ENCODE results near the gene NXNL1.

The NXNL1 gene

DNA sequence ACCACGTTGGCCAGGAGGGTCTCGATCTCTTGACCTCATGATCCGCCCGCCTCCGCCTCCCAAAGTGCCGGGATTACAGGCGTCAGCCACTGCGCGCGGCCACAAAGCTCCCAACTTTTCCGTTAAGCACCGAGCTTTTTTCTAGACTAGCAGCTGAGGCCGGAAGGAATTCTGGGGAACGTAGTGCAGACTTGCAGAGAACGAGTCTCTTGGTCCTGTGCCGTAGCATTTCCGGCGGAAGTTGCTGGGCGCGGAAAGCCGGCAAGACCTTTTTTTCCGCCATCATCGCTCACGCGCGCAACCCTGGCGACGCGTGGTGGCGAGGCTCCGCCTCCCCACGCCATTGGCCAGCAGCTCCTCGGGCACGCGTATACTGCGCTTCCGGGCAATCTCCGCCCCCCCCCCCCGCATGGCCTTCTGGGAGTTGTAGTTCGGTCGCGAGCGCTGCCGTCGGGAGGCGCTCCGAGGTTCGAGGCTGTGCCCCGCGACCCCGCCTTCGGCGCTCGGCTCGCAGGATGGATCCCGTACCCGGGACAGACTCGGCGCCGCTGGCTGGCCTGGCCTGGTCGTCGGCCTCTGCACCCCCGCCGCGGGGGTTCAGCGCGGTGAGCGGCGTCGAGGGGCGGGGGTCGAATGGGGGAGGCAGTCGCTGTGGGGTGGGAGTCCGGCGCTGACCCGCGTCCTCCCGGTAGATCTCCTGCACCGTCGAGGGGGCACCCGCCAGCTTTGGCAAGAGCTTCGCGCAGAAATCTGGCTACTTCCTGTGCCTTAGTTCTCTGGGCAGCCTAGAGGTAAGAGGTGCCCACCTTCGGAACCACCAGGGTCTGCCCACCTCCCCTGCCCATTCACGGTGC, 40.9 kb downstream of the NXNL1 start, which contains the start of gene MVB12A:
Gene MVB12A (plus strand): TSS at position 427 of the 854 bp plus-strand sequence. CDS start 89 bp downstream, at position 516.
- peaks cover 0 to 7% of the 10 kb centered on the region in 2 donors for H3K36me3 ChIP-seq (ENCODE audit: control insufficient read depth in 1 of 2, insufficient read depth in 2 of 2, low read length in 2 of 2)
- H3K4me3 ChIP-seq (ENCODE audit: low read depth in 1 of 2, low read length in 2 of 2): peak within 1 kb of the TSS; percentile 89 to 91
- no peaks in the 10 kb centered on the region for H3K9me3 ChIP-seq (ENCODE audit: control insufficient read depth in 1 of 2, low read length in 2 of 2)
- no peaks in the 10 kb centered on the region for H3K27me3 ChIP-seq (ENCODE audit: control insufficient read depth in 1 of 2, insufficient read depth in 2 of 2, low read length in 2 of 2)
- peak within 1 kb of the TSS; percentile 69 to 77 for H3K9ac ChIP-seq (ENCODE audit: low read depth in 1 of 2, low read length in 2 of 2)
- peaks cover 12 to 13% of the 10 kb centered on the region in 2 donors for H3K4me1 ChIP-seq (ENCODE audit: control insufficient read depth in 1 of 2, insufficient read depth in 2 of 2, low read length in 2 of 2)
- peak within 1 kb of the TSS; percentile 34 for H3K27ac ChIP-seq (ENCODE audit: low read depth, low read length)

DNA sequence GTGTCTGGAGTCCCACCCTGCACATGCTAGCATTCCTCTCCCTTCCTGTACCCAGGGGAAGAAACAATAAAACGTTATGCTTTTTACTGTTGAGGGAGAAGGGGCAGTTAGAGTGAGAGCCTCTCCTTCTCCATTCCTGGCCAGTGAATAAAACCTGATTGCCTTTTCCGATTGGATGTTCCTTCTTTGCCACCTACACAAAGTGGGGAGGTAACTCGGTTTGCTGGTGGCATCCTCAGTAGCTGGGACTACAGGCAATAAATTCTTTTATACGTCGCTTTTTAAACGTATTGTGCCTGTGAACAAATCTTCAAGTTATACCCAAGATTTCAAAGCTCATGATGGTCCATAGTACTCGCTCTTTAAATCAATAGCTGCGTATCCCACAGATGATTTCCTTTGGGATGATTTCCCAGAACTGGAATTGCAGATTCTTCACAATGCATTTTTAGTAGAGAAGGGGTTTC, 41.5 kb downstream of the NXNL1 start:
- Histone ChIP-seq H3K27ac (ENCODE audit: low read depth, low read length) (peak overlapping the region; percentile 34), H3K36me3 (ENCODE audit: control insufficient read depth in 1 of 2, insufficient read depth in 2 of 2, low read length in 2 of 2) (peaks cover 0 to 10% of the 10 kb centered on the region in 2 donors), H3K9ac (ENCODE audit: low read depth in 1 of 2, low read length in 2 of 2) (peak overlapping the region; percentile 41 to 63), H3K27me3 (ENCODE audit: control insufficient read depth in 1 of 2, insufficient read depth in 2 of 2, low read length in 2 of 2) (no peaks in the 10 kb centered on the region), H3K9me3 (ENCODE audit: control insufficient read depth in 1 of 2, low read length in 2 of 2) (no peaks in the 10 kb centered on the region), H3K4me3 (ENCODE audit: low read depth in 1 of 2, low read length in 2 of 2) (peak overlapping the region; percentile 69 to 78), H3K4me1 (ENCODE audit: control insufficient read depth in 1 of 2, insufficient read depth in 2 of 2, low read length in 2 of 2) (peaks cover 12 to 13% of the 10 kb centered on the region in 2 donors)

DNA sequence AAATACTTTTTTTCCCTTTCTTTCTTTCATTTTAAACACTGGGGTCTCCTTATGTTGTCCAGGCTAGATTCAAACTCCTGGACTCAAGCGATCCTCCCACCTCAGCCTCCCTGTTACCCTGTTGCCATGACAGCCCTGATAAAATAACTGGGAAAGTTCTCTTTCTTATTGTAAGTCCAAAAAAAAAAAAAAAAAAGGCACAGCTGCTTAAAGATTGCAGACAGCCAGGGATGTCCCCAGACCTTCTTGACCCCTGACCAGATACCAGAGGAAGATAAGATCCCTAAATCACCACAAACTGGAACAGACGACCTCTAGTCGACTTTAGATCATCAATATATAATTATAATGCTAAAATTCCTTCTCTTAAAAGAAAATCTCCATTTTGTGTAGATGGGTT, 42.0 kb downstream of the NXNL1 start:
- Histone ChIP-seq H3K9ac (ENCODE audit: low read depth in 1 of 2, low read length in 2 of 2) (no peak overlapping the region), H3K27ac (ENCODE audit: low read depth, low read length) (no peak overlapping the region), H3K27me3 (ENCODE audit: control insufficient read depth in 1 of 2, insufficient read depth in 2 of 2, low read length in 2 of 2) (no peaks in the 10 kb centered on the region), H3K36me3 (ENCODE audit: control insufficient read depth in 1 of 2, insufficient read depth in 2 of 2, low read length in 2 of 2) (peaks cover 0 to 11% of the 10 kb centered on the region in 2 donors), H3K4me3 (ENCODE audit: low read depth in 1 of 2, low read length in 2 of 2) (peak overlapping the region; percentile 69 to 78), H3K4me1 (ENCODE audit: control insufficient read depth in 1 of 2, insufficient read depth in 2 of 2, low read length in 2 of 2) (peaks cover 12 to 13% of the 10 kb centered on the region in 2 donors), H3K9me3 (ENCODE audit: control insufficient read depth in 1 of 2, low read length in 2 of 2) (no peaks in the 10 kb centered on the region)

DNA sequence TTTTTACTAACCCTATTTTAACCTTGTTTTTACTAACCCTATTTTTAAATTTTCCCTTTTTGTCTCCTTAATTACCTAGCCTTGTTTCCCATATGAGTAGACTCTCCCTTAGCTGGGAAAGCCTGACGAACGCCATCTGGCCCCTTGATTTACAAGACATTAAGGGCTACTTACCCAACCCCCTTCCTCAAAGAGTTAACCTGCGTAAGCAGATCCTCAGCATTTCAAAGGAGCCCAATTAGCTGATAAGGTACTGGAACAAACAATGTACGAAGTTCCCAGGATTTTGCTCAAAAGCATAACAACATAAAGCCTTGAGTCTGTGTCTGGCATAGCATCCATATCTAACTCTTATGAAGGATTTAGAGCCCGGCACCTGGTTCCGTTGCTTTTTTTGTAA, 45.6 kb downstream of the NXNL1 start:
- H3K27ac ChIP-seq (ENCODE audit: low read depth, low read length): no peak overlapping the region
- peaks cover 6% of the 10 kb centered on the region in 2 donors for H3K4me1 ChIP-seq (ENCODE audit: control insufficient read depth in 1 of 2, insufficient read depth in 2 of 2, low read length in 2 of 2)
- no peak overlapping the region for H3K4me3 ChIP-seq (ENCODE audit: low read depth in 1 of 2, low read length in 2 of 2)
- no peak overlapping the region for H3K9ac ChIP-seq (ENCODE audit: low read depth in 1 of 2, low read length in 2 of 2)
- H3K9me3 ChIP-seq (ENCODE audit: control insufficient read depth in 1 of 2, low read length in 2 of 2): no peaks in the 10 kb centered on the region
- no peaks in the 10 kb centered on the region for H3K27me3 ChIP-seq (ENCODE audit: control insufficient read depth in 1 of 2, insufficient read depth in 2 of 2, low read length in 2 of 2)
- H3K36me3 ChIP-seq (ENCODE audit: control insufficient read depth in 1 of 2, insufficient read depth in 2 of 2, low read length in 2 of 2): peaks cover 0 to 20% of the 10 kb centered on the region in 2 donors

DNA sequence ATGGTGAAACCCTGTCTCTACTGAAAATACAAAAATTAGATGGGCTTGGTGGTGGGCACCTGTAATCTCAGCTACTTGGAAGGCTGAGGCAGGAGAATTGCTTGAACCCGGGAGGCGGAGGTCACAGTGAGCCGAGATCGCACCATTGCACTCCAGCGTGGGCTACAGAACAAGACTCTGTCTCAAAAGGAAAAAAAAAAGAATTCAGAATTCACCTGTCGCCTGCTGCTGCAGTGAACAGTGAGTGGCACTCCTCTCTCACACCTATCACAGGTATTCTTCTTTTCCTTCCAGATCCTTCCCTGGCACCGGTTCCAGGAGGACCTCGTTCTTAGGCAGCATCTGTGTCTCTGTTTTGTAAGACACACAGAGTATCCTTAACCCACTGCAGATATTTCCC, 46.6 kb downstream of the NXNL1 start:
- H3K4me1 ChIP-seq (ENCODE audit: control insufficient read depth in 1 of 2, insufficient read depth in 2 of 2, low read length in 2 of 2): peaks cover 3 to 4% of the 10 kb centered on the region in 2 donors
- no peak overlapping the region for H3K9ac ChIP-seq (ENCODE audit: low read depth in 1 of 2, low read length in 2 of 2)
- no peak overlapping the region for H3K4me3 ChIP-seq (ENCODE audit: low read depth in 1 of 2, low read length in 2 of 2)
- no peaks in the 10 kb centered on the region for H3K9me3 ChIP-seq (ENCODE audit: control insufficient read depth in 1 of 2, low read length in 2 of 2)
- no peaks in the 10 kb centered on the region for H3K27me3 ChIP-seq (ENCODE audit: control insufficient read depth in 1 of 2, insufficient read depth in 2 of 2, low read length in 2 of 2)
- H3K36me3 ChIP-seq (ENCODE audit: control insufficient read depth in 1 of 2, insufficient read depth in 2 of 2, low read length in 2 of 2): peaks cover 0 to 20% of the 10 kb centered on the region in 2 donors
- no peak overlapping the region for H3K27ac ChIP-seq (ENCODE audit: low read depth, low read length)

DNA sequence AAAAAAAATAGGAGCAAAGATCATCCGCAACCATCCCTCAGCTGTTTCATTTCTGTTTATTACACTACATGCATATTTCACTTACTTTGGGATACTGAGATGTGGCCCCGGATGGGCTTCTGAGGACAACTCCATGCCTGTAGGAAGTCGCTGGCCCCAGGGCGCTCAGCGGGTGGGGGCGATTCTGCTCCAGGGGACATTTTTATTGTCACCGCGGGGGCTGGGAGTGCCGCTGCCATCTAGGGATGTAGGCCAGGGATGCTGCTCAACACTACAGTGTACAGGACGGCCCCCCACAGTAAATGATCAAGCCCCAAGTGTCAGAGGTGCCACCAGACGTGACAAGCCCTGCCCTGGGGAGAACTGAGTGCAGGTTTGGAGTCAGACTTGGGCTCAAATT, 48.9 kb downstream of the NXNL1 start:
- H3K9ac ChIP-seq (ENCODE audit: low read depth in 1 of 2, low read length in 2 of 2): no peak overlapping the region
- no peak overlapping the region for H3K27ac ChIP-seq (ENCODE audit: low read depth, low read length)

DNA sequence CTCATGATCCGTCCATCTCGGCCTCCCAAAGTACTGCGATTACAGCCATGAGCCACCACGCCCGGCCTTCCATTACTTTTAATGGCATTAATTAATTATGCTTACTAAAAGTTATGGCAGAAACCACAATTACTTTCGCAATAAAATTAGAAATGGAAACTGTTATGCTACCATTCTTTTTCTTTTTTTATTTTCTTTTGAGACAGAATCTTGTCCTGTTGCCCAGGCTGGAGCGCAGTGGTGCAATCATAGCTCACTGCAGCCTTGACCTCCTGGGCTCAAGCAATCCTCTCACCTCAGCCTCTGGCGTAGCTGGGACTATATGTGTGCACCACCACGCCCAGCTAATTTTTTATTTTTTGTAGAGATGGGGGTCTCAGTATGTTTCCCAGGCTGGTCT, 50.7 kb downstream of the NXNL1 start:
- Histone ChIP-seq H3K27ac (ENCODE audit: low read depth, low read length) (no peak overlapping the region), H3K9me3 (ENCODE audit: control insufficient read depth in 1 of 2, low read length in 2 of 2) (no peaks in the 10 kb centered on the region), H3K36me3 (ENCODE audit: control insufficient read depth in 1 of 2, insufficient read depth in 2 of 2, low read length in 2 of 2) (peaks cover 0 to 20% of the 10 kb centered on the region in 2 donors), H3K4me1 (ENCODE audit: control insufficient read depth in 1 of 2, insufficient read depth in 2 of 2, low read length in 2 of 2) (peaks cover 20 to 21% of the 10 kb centered on the region in 2 donors), H3K27me3 (ENCODE audit: control insufficient read depth in 1 of 2, insufficient read depth in 2 of 2, low read length in 2 of 2) (no peaks in the 10 kb centered on the region), H3K4me3 (ENCODE audit: low read depth in 1 of 2, low read length in 2 of 2) (no peak overlapping the region), H3K9ac (ENCODE audit: low read depth in 1 of 2, low read length in 2 of 2) (no peak overlapping the region)

More for the DNA sequence above, 48.9 kb downstream of the NXNL1 start:
- Histone ChIP-seq H3K36me3 (ENCODE audit: control insufficient read depth in 1 of 2, insufficient read depth in 2 of 2, low read length in 2 of 2) (peaks cover 0 to 20% of the 10 kb centered on the region in 2 donors), H3K9me3 (ENCODE audit: control insufficient read depth in 1 of 2, low read length in 2 of 2) (no peaks in the 10 kb centered on the region), H3K27me3 (ENCODE audit: control insufficient read depth in 1 of 2, insufficient read depth in 2 of 2, low read length in 2 of 2) (no peaks in the 10 kb centered on the region), H3K4me3 (ENCODE audit: low read depth in 1 of 2, low read length in 2 of 2) (no peak overlapping the region), H3K4me1 (ENCODE audit: control insufficient read depth in 1 of 2, insufficient read depth in 2 of 2, low read length in 2 of 2) (peaks cover 4 to 8% of the 10 kb centered on the region in 2 donors)

DNA sequence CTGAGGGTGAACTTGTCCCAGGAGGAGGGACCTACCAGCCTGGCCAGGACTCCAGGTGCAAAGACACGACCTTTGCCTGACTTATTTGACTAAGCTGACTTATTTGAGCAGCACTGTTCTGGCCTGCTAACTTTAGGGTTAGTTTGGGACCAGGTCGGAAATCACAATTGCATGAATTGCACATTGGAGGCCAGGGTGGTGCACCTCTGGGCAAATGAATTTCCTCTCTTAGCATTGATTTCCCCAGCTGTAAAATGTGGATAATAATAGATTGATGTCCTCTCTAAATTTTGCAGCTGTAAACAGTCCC, 53.9 kb downstream of the NXNL1 start:
- H3K9ac ChIP-seq (ENCODE audit: low read depth in 1 of 2, low read length in 2 of 2): peak overlapping the region; percentile 68 to 91
- H3K27me3 ChIP-seq (ENCODE audit: control insufficient read depth in 1 of 2, insufficient read depth in 2 of 2, low read length in 2 of 2): no peaks in the 10 kb centered on the region
- no peaks in the 10 kb centered on the region for H3K9me3 ChIP-seq (ENCODE audit: control insufficient read depth in 1 of 2, low read length in 2 of 2)
- H3K4me1 ChIP-seq (ENCODE audit: control insufficient read depth in 1 of 2, insufficient read depth in 2 of 2, low read length in 2 of 2): peaks cover 23 to 28% of the 10 kb centered on the region in 2 donors
- peak overlapping the region; percentile 87 for H3K27ac ChIP-seq (ENCODE audit: low read depth, low read length)
- H3K4me3 ChIP-seq (ENCODE audit: low read depth in 1 of 2, low read length in 2 of 2): peak overlapping the region; percentile 68 to 80
- H3K36me3 ChIP-seq (ENCODE audit: control insufficient read depth in 1 of 2, insufficient read depth in 2 of 2, low read length in 2 of 2): peaks cover 0 to 7% of the 10 kb centered on the region in 2 donors

DNA sequence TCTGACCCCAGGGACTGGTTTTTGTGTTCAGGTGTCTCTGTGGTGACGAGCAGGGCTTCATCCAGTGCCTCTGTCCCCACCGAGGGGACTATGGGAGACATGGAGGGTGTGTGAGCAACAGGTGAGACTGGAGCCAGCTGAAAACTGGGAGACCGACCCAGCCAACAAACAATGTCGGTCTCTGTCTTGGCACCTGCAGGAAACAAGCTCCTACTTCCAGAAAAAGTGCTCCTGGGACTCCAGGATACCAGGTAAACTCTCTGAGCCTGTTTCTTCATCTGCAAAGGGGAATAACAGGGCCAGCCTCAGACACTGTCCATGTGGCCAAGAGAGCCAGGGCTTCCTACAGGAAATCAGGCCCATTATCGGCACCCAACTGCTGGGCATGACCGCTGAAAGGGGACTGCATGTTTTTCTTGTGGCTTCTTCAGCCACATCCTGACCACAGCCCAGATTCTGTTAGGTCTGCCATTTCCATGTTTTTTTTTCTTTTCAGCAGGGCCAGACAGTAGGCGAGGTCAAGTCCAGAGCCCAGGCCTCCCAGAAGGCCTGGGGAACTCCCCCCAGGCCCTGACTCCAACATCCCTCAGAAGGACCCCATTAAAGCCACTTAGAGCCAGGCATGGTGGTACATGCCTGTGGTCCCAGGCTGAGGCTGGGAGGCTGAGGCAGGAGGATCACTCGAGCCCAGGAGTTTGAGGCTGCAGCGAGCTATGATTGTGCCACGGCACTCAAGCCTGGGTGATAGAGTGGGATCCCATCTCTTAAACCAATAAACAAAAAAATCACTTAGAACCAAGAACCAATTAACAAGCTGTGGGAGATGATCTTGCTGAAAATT, 54.5 kb downstream of the NXNL1 start:
- Histone ChIP-seq H3K27ac (ENCODE audit: low read depth, low read length) (peak overlapping the region; percentile 87), H3K9ac (ENCODE audit: low read depth in 1 of 2, low read length in 2 of 2) (peak overlapping the region; percentile 68 to 91), H3K4me1 (ENCODE audit: control insufficient read depth in 1 of 2, insufficient read depth in 2 of 2, low read length in 2 of 2) (peaks cover 23 to 28% of the 10 kb centered on the region in 2 donors), H3K36me3 (ENCODE audit: control insufficient read depth in 1 of 2, insufficient read depth in 2 of 2, low read length in 2 of 2) (peaks cover 0 to 3% of the 10 kb centered on the region in 2 donors), H3K4me3 (ENCODE audit: low read depth in 1 of 2, low read length in 2 of 2) (peak overlapping the region; percentile 68 to 80), H3K27me3 (ENCODE audit: control insufficient read depth in 1 of 2, insufficient read depth in 2 of 2, low read length in 2 of 2) (no peaks in the 10 kb centered on the region), H3K9me3 (ENCODE audit: control insufficient read depth in 1 of 2, low read length in 2 of 2) (no peaks in the 10 kb centered on the region)

Measured in duodenal mucosa (tissue), 2 donors.